ENCODE results near the gene GMPPA. TPM values are rescaled to one million over a fixed set of nuclear protein-coding genes. Genes with fewer than 3 reads are reported as not detected.

The GMPPA gene
- total RNA-seq, 2 experiments from 2014 or later: 37.1 to 37.4 TPM

- H3K36me3 Mint-ChIP-seq: peaks cover 12% of the 10 kb centered on the region
Measured at GRCh38 chr2:219499555-219499954, 864 bp downstream of the GMPPA start.

DNA sequence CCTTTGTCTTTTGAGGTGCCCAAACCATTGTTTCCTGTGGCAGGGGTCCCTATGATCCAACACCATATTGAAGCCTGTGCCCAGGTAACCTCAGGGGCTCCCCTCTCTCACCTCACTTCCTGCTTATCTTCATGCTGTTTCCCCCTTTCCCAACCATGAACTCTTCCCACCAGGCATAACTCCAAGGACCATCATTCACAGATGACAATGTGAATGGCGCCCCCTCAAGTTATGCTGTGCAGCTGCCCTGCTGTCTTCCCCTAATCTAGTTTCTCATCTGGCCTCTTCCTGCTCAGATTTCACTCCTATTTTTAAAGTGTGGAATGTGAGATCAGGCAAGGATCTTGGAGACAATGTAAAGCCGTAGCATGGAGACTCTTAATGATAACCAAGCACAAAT is 1.4 kb downstream of the GMPPA start:
- no peak overlapping the region for H3K27ac Mint-ChIP-seq

More at GRCh38 chr2:219499555-219499954, 864 bp downstream of the GMPPA start:
- ChIA-PET POLR2A (interaction anchor here (1.6 to 1.7 kb wide), 2 partner anchors 98 to 112 kb away, joined by 5 to 6 read pairs; partner anchors contain the start of genes DNPEP and STK11IP), CTCF (interaction anchor here (0.7 to 10.7 kb wide), 5 partner anchors 10 to 111 kb away, joined by 3 to 277 read pairs (median 43); partner anchors contain the start of genes CHPF and TMEM198)
- H3K4me1 Mint-ChIP-seq (ENCODE audit: low read depth): peaks cover 38% of the 10 kb centered on the region
- DNase-seq: no peak
- peak overlapping the region; percentile 83 for H3K4me3 Mint-ChIP-seq
- no peaks in the 10 kb centered on the region for H3K9me3 Mint-ChIP-seq
- intact Hi-C loops (cut with micrococcal nuclease): loop anchor here (2.0 to 5.0 kb wide), 2 partner anchors 23 to 57 kb away; no protein-coding TSS in a partner anchor
- H3K27ac Mint-ChIP-seq: peak overlapping the region; percentile 72
- H3K27me3 Mint-ChIP-seq: peaks cover 32% of the 10 kb centered on the region

DNA sequence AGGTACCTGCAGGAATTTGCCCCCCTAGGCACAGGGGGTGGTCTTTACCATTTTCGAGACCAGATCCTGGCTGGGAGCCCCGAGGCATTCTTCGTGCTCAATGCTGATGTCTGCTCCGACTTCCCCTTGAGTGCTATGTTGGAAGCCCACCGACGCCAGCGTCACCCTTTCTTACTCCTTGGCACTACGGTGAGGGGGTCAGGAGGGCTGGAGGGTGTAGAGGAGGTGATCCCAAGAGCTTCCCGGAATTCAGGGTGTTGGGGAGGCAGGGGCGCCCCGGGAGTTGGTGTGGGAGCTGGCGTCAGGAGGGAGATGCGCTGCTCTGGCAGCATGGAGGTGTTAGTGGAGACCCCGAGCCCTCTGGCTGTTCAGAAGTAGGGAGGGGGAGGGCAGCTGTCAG is 3.2 kb downstream of the GMPPA start:
- H3K9me3 Mint-ChIP-seq: no peaks in the 10 kb centered on the region
- POLR2A ChIA-PET: no interaction called here
- DNase-seq: no peak
- H3K36me3 Mint-ChIP-seq: peaks cover 31% of the 10 kb centered on the region
- CTCF ChIA-PET: interaction anchor here (1.0 to 1.7 kb wide), 2 partner anchors 28 to 58 kb away, joined by 3 to 6 read pairs; no protein-coding TSS in a partner anchor
- intact Hi-C loops (cut with micrococcal nuclease): no loop called here
- H3K27ac Mint-ChIP-seq: no peak overlapping the region
- peaks cover 34% of the 10 kb centered on the region for H3K4me1 Mint-ChIP-seq (ENCODE audit: low read depth)
- H3K4me3 Mint-ChIP-seq: no peak overlapping the region
- H3K27me3 Mint-ChIP-seq: peaks cover 15% of the 10 kb centered on the region

More for the DNA sequence above, 1.4 kb downstream of the GMPPA start:
- peaks cover 26% of the 10 kb centered on the region for H3K27me3 Mint-ChIP-seq
- H3K36me3 Mint-ChIP-seq: peaks cover 15% of the 10 kb centered on the region
- CTCF ChIA-PET: interaction anchor here (0.7 to 10.7 kb wide), 4 partner anchors 9 to 112 kb away, joined by 3 to 277 read pairs (median 40); no protein-coding TSS in a partner anchor
- H3K4me3 Mint-ChIP-seq: peak overlapping the region; percentile 33
- no peaks in the 10 kb centered on the region for H3K9me3 Mint-ChIP-seq
- POLR2A ChIA-PET: no interaction called here
- intact Hi-C loops (cut with micrococcal nuclease): no loop called here
- H3K4me1 Mint-ChIP-seq (ENCODE audit: low read depth): peaks cover 38% of the 10 kb centered on the region
- DNase-seq: no peak

DNA sequence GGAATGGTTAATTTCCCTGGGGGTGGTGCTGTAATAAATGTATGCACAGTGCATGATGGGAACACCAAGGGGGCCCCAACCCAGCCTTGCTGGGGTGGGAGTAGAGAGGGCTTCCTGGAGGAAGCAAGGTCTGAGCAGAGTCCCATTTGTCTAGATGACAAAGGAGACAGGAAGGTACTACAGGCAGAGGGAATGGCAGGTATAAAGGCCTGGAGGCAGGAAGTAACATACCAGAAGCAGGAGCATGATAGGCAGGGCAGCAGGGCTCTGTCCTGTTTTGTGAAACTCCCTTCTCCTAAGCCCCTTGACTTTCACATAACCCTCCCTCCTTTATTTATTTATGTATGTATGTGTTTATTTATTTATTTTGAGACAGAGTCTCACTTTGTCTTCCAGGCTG is 3.9 kb downstream of the GMPPA start:
- intact Hi-C loops (cut with micrococcal nuclease): no loop called here
- CTCF ChIA-PET: interaction anchor here (1.7 kb wide), 1 partner anchor 27 kb away, joined by 6 read pairs; no protein-coding TSS in a partner anchor

DNA sequence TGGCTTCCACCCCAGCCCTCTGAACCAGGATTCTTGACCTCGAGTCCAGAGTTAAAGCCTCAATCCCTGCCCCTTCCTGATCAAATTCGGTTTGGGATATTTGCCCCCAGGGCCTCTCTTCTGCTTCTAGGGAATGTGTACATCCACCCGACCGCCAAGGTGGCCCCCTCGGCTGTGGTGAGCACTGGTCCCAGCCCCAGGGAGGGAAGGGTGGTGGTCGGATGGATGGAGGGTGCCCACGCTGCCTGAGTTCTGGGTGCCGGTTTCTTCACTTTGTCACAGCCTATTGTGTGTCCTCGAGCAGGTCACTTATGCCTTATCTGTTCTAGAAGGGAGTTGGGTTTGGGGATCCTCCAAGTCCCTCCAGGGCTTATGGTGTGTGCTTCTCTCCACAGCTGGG is 6.9 kb downstream of the GMPPA start:
- Mint-ChIP-seq H3K36me3 (peaks cover 36% of the 10 kb centered on the region), H3K9me3 (no peaks in the 10 kb centered on the region), H3K4me1 (ENCODE audit: low read depth) (peaks cover 15% of the 10 kb centered on the region), H3K27ac (no peak overlapping the region), H3K27me3 (peaks cover 17% of the 10 kb centered on the region), H3K4me3 (no peak overlapping the region)
- no peak for DNase-seq
- CTCF ChIA-PET: no interaction called here
- intact Hi-C loops (cut with micrococcal nuclease): no loop called here
- POLR2A ChIA-PET: interaction anchor here (1.4 kb wide), 1 partner anchor 117 kb away, joined by 4 read pairs; the partner anchor contains the start of gene DNPEP

More for the DNA sequence above, 3.9 kb downstream of the GMPPA start:
- Mint-ChIP-seq H3K27ac (no peak overlapping the region), H3K4me3 (no peak overlapping the region), H3K27me3 (peaks cover 10% of the 10 kb centered on the region), H3K4me1 (ENCODE audit: low read depth) (peaks cover 28% of the 10 kb centered on the region), H3K9me3 (no peaks in the 10 kb centered on the region), H3K36me3 (peaks cover 35% of the 10 kb centered on the region)
- DNase-seq: no peak
- POLR2A ChIA-PET: no interaction called here

- DNase-seq: no peak
- H3K4me1 Mint-ChIP-seq (ENCODE audit: low read depth): peaks cover 15% of the 10 kb centered on the region
- peaks cover 22% of the 10 kb centered on the region for H3K27me3 Mint-ChIP-seq
- no peak overlapping the region for H3K27ac Mint-ChIP-seq
- ChIA-PET POLR2A (interaction anchor here (1.4 kb wide), 1 partner anchor 118 kb away, joined by 4 read pairs; the partner anchor contains the start of gene DNPEP), CTCF (interaction anchor here (1.4 to 7.2 kb wide), 2 partner anchors 9 to 36 kb away, joined by 3 to 77 read pairs; partner anchors contain the start of gene GMPPA)
- H3K9me3 Mint-ChIP-seq: no peaks in the 10 kb centered on the region
- peaks cover 34% of the 10 kb centered on the region for H3K36me3 Mint-ChIP-seq
- H3K4me3 Mint-ChIP-seq: no peak overlapping the region
- intact Hi-C loops (cut with micrococcal nuclease): no loop called here
Measured at GRCh38 chr2:219506153-219506801, 7.6 kb downstream of the GMPPA start.

GRCh38 chr2:219506802-219507526 is 8.3 kb downstream of the GMPPA start:
- intact Hi-C loops (cut with micrococcal nuclease): no loop called here
- Mint-ChIP-seq H3K27me3 (peaks cover 26% of the 10 kb centered on the region), H3K4me1 (ENCODE audit: low read depth) (peaks cover 12% of the 10 kb centered on the region), H3K4me3 (no peak overlapping the region), H3K36me3 (peaks cover 32% of the 10 kb centered on the region), H3K9me3 (no peaks in the 10 kb centered on the region), H3K27ac (no peak overlapping the region)
- DNase-seq: no peak
- ChIA-PET POLR2A (interaction anchor here (1.4 kb wide), 1 partner anchor 119 kb away, joined by 4 read pairs; the partner anchor contains the start of gene DNPEP), CTCF (interaction anchor here (1.4 to 7.2 kb wide), 3 partner anchors 9 to 35 kb away, joined by 3 to 77 read pairs (median 69); partner anchors contain the start of gene GMPPA)

DNA sequence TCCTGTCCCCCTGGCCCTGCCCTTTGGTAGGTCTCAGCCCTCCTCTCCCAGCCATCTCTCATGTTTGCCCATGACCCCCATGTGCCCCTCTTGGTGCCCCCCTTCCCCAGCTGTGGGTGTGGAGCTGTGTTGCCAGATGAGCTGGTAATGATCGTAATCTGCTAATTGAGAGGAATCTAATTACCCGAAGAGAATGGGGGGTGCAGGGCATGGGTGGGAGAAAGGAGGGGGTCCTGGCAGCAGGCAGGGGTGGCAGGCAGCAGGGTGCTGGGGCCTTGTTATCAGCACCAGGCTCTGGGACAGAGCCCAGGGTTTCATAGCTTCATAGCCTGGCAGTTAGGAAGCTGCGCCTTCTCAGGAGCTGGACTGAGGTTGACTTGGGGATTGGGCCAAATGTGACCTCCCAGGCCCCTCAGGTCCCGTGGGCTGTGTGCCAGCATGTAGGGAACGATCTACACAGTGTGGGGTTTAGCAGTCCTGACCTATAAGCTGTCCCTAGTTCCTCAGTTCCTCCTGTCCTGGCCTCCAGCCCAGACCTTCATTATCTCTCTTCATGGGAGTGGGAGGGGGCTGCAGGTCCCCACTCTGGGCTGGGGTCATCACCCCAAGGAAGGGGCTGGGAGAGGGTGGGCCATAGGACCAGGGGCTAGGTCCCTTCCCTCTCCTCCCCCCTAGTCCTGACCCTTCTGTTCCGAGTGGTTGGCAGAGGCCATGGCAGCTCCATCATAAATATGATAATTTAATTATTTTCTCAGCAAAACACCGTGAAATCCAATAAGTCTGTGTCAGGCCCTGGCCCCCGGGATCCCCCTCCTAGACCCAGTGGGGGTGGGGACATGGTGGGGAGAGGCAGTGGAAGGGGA is 9.1 kb downstream of the GMPPA start:
- Mint-ChIP-seq H3K27ac (no peak overlapping the region), H3K27me3 (peaks cover 31% of the 10 kb centered on the region), H3K36me3 (peaks cover 32% of the 10 kb centered on the region), H3K4me1 (ENCODE audit: low read depth) (peaks cover 12% of the 10 kb centered on the region), H3K4me3 (no peak overlapping the region), H3K9me3 (no peaks in the 10 kb centered on the region)
- POLR2A ChIA-PET: no interaction called here
- DNase-seq: no peak
- CTCF ChIA-PET: interaction anchor here (0.6 to 7.2 kb wide), 6 partner anchors 10 to 35 kb away, joined by 3 to 77 read pairs (median 4); partner anchors contain the start of gene GMPPA
- intact Hi-C loops (cut with micrococcal nuclease): no loop called here

DNA sequence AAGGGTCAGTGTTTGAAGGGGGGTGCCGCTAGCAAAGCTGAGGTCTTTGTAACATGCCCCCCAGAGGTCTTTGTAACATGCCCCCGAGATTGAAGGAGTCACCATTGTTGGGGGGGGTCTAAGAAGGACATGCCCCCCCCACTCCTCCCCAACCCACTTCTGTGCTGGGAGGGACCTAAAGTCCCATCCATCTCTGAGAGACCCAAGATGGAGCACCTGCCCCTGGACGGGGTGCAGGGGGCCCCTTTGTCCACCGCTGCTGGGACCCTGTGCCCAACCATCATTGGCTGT is 9.7 kb downstream of the GMPPA start:
- H3K36me3 Mint-ChIP-seq: peaks cover 32% of the 10 kb centered on the region
- peaks cover 14% of the 10 kb centered on the region for H3K4me1 Mint-ChIP-seq (ENCODE audit: low read depth)
- ChIA-PET POLR2A (no interaction called here), CTCF (interaction anchor here (1.3 to 7.2 kb wide), 4 partner anchors 11 to 33 kb away, joined by 3 to 77 read pairs (median 37); partner anchors contain the start of gene GMPPA)
- no peak overlapping the region for H3K27ac Mint-ChIP-seq
- H3K27me3 Mint-ChIP-seq: peaks cover 36% of the 10 kb centered on the region
- no peaks in the 10 kb centered on the region for H3K9me3 Mint-ChIP-seq
- DNase-seq: no peak
- H3K4me3 Mint-ChIP-seq: no peak overlapping the region
- intact Hi-C loops (cut with micrococcal nuclease): no loop called here

GRCh38 chr2:219508971-219509779 is 10.5 kb downstream of the GMPPA start:
- intact Hi-C loops (cut with micrococcal nuclease): loop anchor here (1.0 kb wide), 1 partner anchor 11 kb away; the partner anchor contains the start of gene GMPPA
- Mint-ChIP-seq H3K9me3 (no peaks in the 10 kb centered on the region), H3K4me3 (no peak overlapping the region), H3K27me3 (peaks cover 43% of the 10 kb centered on the region), H3K36me3 (peaks cover 27% of the 10 kb centered on the region), H3K27ac (no peak overlapping the region), H3K4me1 (ENCODE audit: low read depth) (peaks cover 22% of the 10 kb centered on the region)
- DNase-seq: no peak
- CTCF ChIA-PET: interaction anchor here (1.1 to 7.2 kb wide), 7 partner anchors 11 to 106 kb away, joined by 3 to 77 read pairs (median 12); partner anchors contain the start of gene GMPPA
- POLR2A ChIA-PET: no interaction called here

Measured in activated CD4-positive, alpha-beta memory T cell treated with anti-CD3 and anti-CD28 coated beads for 36 hours (primary cell).